GM08714 (cell line): ENCODE measurements around the gene TREM2.

Experiments used
- H3K4me3 ChIP-seq: fragments of 200-500 bp; sonication (Bioruptor generic); 2 replicates; pipeline ENCODE4 v1.5.1; 2014; ENCODE audit warnings: mild to moderate bottlenecking, low read length, inconsistent platforms
- ZNF274 ChIP-seq: IDR thresholded peaks from 2 replicates; pipeline ENCODE4 v1.6.1; 2012; ENCODE audit warnings: mild to moderate bottlenecking, low read depth, low read length

The TREM2 gene

DNA sequence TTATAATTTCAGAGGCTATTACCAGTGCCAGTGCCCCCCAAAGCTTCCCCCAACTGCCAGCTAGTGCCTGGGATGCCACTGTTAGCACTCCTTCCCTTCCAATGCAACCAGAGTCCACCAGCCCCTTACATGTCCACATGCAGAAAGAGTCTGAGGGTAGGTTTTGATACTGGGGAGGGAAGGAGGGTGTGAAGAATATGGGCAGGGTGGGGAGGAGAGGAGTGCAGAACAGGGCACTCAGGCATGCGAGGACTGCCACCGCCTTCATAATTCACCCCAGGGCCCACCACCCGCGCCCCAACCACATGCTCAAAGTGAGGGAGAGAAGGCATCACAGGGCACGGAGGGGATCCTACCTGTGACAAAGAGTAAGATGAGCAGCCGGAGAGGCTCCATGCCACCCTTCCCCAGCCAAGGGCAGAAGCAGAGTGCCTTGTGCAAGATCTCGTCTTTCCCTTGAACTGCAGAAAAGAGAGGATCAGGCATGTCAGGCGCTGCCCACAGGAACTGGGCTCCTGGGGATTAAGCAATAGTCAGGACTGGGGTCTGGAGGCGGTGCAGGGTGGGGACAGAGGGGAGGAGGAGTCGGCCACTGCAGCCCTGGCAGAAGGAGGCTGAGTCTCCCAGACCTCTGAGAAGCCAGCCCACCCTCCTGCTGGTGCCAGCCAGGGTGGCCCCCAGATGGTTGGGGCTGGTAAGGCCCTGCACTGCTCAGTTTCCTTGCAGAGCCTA lies at the start of gene TREM2:
TSS of gene TREM2 (minus strand) at position 430 of the 732 bp plus-strand sequence. CDS start at position 396, 34 bp downstream.
- H3K4me3 ChIP-seq, result no peak within 1 kb of the TSS
- TF ChIP-seq ZNF274, result no peak

DNA sequence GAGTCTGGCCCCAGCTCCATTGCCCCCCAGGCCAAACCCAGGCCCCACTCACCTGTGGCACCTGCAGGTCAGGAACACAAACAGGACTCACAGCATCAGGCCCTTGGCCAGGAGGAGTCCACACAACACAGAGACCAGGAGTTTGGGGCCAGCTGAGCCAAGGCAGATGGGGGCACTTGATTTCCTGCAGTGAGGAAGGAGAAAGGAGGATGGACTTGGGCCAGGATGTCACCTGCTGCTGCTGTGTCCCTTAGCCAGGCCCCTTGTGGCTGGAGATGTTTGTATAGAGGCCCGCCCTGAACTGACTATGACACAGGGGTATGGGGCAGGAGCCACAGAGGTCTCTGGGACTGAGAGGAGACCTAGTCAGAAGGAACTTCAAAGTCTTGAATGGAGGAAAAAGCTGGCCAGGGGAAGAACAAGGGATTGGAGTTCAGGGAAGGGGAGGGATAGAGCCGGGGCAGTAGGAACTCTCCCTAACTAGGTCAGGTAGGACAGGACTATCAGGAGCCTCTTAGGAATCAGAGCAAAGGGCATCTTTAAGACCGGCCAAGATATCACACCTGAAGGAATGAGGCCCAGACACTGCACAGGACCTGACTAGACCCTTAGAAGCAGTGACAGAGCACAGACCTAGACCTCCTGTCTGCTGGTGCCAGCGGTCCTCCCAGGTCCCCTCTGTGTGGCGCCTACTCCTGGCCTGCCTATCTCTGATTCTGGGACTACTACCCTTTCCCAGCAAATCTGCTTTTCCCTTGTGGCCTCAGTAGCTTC lies 46.8 kb upstream of the TREM2 start:
- no peak overlapping the region for H3K4me3 ChIP-seq
- no peak for TF ChIP-seq ZNF274

GRCh38 chr6:41208439-41209106 lies 45.7 kb upstream of the TREM2 start:
- no peak overlapping the region for H3K4me3 ChIP-seq
- no peak for TF ChIP-seq ZNF274

DNA sequence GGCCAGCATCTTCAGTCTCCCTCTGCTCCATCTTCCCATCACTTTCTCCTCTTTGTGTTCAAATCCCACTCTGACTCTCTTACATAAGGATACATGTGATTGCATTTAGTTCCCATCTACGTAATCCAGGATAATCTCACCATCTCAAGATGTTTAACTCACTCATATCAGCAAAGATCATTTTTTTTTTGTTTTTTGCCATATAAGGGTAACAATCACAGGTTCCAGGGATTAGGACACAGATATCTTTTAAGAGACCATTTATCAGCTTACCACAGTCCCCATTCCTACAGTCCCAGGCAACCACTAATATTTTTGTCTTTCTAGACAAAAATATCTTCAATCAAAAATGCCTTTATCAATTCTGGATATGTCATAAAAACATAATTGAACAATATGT lies 41.2 kb upstream of the TREM2 start:
- TF ChIP-seq ZNF274, result no peak
- H3K4me3 ChIP-seq, result no peak overlapping the region

DNA sequence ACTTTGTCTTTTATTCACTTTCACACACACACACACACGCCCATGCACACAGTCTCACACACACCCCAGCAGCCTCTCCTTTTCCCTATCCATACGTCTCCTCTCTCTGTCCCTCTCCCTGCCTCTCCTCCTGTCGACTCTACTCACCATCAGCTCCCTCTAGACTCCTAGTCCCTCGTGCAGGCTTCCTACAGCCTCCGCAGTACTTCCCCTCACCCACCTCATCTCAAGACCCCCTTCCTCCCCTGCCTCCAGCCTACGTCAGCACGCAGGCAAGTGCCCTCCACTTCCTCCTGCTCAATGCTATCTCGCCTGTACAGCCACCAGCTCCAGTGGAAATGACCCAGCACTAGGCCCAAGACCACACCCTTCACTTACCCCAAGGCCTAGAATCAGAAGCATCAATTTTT lies 38.9 kb upstream of the TREM2 start:
- no peak for TF ChIP-seq ZNF274
- H3K4me3 ChIP-seq, result no peak overlapping the region; the same call in 1 of the 2 replicates

DNA sequence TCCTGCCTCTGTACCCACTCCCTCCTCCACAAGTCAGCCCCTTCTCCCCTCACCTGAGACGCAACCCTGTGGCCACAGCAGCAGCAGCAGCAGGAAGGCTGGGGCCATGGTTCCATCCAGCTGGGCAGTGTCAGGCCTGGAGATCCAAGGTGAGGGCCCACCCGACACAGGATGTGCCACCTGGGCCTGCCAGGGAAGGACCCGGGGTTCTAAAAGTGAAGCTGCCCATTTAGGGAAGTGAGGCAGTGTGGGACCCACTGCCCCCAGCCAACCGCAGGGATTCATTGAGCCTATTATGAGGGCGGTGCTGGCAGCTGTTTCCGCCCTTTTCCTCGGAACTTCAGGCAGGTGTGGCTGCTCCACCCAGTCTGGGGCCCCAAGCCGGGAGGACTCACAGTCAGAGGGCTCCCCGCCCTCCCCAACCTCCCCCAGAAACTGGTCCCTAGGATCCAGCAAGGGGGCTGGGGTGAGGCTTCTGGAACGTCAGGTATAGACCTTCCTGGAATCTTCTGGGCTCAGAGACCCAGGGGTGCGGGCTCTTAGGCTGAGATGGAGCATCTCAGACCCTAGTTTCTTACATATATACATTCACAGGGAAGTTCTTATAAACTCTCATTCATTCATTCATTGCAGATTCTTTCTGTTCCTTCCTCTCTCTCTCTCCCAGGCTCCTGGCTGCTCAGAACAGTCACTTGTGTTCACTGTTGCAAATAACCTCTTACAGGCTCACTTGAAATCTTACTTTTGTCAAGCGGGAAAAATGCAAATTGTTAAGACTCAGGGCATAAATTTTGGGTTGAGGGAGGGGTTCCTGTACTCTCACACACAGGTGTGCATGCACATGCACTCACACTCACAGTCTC lies 38.2 kb upstream of the TREM2 start, which contains the start of gene TREML2:
TSS of gene TREML2 (minus strand) at position 249 of the 863 bp plus-strand sequence. CDS start at position 108, 141 bp downstream.
- H3K4me3 ChIP-seq, result peak within 1 kb of the TSS; percentile 21; the same call in 1 of the 2 replicates
- TF ChIP-seq ZNF274, result no peak

DNA sequence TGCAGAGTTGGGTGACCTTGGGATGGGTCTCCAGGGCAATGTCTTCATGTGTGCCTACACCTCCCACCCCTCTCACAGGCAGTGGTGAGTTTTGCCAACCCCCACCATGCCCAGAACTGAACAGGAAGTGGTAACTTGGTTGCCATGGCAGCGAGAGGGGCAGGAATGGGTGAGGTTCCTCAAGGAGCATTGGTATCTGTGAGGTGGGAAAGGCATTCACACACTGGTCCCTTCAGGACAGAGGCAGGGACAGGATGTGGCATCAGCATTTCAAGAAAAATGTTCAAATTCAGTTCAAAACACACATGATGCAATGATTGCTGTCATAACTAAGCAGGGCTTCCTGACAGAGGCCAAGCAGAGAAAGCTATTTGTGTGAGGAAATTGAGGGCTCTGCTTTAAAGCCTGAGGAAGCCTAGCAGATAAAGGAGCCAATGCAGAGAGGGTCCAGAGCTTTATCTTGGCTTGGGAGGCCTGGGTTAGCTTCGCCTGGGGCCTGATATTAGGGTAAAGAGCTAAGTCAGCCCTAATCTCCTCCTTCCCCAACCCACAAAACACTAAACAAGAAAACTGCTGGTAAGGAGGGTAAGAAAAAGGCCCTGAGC lies 37.5 kb upstream of the TREM2 start:
- TF ChIP-seq ZNF274, result no peak
- H3K4me3 ChIP-seq, result peak overlapping the region; percentile 21; the same call in 1 of the 2 replicates

- H3K4me3 ChIP-seq, result no peak overlapping the region; the same call in 1 of the 2 replicates
- no peak for TF ChIP-seq ZNF274
These were observed 36.8 kb upstream of the TREM2 start for GRCh38 chr6:41199552-41200246.

DNA sequence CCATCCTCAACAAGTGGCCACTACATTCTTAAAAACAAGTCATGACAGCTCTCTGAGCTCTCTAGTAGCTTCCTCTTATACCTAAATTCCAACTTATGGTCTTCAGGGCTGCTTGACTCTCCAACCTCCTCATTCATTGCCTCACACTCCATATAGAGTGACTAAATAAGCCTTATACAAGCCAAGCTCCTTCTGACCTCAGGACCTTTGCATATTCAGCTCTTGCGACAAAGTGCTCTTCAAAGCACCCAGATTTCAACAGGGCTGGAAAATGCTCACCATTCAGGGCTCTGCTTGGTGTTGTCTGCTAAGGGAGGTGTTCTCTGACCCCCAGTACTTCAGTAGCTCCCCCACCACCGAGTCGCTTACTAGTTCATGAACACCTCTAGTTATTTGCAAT lies 34.3 kb upstream of the TREM2 start:
- H3K4me3 ChIP-seq, result no peak overlapping the region
- no peak for TF ChIP-seq ZNF274

GRCh38 chr6:41194386-41194785 lies 31.5 kb upstream of the TREM2 start:
- no peak for TF ChIP-seq ZNF274
- H3K4me3 ChIP-seq, result no peak overlapping the region

GRCh38 chr6:41193884-41194283 lies 31.0 kb upstream of the TREM2 start:
- no peak for TF ChIP-seq ZNF274
- no peak overlapping the region for H3K4me3 ChIP-seq

DNA sequence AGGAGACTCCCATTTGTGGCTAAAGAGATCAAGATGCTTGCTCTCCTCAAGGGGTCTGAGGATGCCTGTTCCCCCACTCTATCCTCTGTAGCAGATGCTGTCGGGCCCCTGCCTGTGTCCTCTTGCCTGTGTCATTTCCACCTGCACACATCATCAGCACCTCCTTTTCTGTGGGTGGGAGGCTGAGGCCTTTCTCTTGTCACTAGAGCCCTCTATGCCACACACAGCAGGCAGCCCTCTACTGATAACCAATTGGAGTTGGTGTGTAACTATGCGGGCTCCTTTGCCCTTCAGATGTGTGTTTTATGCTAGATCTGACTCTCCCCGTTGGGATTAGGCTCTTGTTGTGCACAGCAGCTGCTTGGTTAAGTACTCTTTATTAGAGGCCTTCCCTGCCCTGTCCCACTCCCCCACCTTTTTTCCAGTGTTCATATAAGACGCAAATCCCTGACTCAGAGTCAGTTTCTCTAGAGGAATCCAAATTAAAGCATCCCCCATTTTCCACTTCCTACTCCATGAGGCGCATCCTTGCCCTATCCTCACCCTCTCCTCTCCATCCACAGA lies 30.3 kb upstream of the TREM2 start:
- TF ChIP-seq ZNF274, result no peak
- H3K4me3 ChIP-seq, result no peak overlapping the region
